Measurements from ENCODE around the gene PCDH11Y.
"Not testable (repeated sequence)": the region's sequence is repeated elsewhere in the genome, so short reads cannot be mapped to it uniquely, and the experiment has no call there.

The PCDH11Y gene, protein sequence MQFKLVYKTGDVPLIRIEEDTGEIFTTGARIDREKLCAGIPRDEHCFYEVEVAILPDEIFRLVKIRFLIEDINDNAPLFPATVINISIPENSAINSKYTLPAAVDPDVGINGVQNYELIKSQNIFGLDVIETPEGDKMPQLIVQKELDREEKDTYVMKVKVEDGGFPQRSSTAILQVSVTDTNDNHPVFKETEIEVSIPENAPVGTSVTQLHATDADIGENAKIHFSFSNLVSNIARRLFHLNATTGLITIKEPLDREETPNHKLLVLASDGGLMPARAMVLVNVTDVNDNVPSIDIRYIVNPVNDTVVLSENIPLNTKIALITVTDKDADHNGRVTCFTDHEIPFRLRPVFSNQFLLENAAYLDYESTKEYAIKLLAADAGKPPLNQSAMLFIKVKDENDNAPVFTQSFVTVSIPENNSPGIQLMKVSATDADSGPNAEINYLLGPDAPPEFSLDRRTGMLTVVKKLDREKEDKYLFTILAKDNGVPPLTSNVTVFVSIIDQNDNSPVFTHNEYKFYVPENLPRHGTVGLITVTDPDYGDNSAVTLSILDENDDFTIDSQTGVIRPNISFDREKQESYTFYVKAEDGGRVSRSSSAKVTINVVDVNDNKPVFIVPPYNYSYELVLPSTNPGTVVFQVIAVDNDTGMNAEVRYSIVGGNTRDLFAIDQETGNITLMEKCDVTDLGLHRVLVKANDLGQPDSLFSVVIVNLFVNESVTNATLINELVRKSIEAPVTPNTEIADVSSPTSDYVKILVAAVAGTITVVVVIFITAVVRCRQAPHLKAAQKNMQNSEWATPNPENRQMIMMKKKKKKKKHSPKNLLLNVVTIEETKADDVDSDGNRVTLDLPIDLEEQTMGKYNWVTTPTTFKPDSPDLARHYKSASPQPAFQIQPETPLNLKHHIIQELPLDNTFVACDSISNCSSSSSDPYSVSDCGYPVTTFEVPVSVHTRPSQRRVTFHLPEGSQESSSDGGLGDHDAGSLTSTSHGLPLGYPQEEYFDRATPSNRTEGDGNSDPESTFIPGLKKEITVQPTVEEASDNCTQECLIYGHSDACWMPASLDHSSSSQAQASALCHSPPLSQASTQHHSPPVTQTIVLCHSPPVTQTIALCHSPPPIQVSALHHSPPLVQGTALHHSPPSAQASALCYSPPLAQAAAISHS (N-terminal part only)

DNA sequence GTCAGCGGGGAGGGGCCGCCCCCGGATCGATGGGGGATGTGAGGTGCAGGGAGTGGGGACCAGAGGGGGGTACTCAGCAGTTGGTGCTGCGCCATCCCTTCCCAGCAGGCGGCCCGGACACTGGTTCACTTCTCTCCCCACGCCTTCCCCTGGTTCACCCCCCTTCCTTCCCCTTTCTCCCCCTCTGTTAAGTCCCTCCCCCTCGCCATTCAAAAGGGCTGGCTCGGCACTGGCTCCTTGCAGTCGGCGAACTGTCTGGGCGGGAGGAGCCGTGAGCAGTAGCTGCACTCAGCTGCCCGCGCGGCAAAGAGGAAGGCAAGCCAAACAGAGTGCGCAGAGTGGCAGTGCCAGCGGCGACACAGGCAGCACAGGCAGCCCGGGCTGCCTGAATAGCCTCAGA is at the start of gene PCDH11Y:
Gene PCDH11Y, plus strand, starts transcription at position 240 of the 400 bp plus-strand sequence. CDS start 56,804 bp downstream, outside the sequence.
- DNase-seq: not testable (repeated sequence)

DNA sequence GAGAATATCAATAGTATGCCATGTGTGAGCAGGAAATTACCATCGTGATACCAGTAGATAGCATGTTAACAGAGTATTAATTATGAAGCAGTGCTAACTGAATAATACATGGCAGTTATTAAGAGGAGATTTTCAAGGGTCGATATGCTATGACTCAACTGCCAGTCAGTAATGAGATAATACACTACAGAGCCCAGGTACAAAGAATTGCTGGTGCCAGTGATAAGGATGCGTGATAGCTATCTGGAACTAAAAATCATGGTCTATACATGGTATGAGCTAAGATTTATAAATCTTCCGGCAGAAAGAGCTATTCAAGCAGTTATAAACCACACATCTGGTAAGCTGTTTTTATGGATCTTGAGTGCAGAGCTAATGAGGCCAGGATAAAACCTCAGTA is 32.2 kb upstream of the PCDH11Y start:
- DNase-seq: not testable (repeated sequence)

DNA sequence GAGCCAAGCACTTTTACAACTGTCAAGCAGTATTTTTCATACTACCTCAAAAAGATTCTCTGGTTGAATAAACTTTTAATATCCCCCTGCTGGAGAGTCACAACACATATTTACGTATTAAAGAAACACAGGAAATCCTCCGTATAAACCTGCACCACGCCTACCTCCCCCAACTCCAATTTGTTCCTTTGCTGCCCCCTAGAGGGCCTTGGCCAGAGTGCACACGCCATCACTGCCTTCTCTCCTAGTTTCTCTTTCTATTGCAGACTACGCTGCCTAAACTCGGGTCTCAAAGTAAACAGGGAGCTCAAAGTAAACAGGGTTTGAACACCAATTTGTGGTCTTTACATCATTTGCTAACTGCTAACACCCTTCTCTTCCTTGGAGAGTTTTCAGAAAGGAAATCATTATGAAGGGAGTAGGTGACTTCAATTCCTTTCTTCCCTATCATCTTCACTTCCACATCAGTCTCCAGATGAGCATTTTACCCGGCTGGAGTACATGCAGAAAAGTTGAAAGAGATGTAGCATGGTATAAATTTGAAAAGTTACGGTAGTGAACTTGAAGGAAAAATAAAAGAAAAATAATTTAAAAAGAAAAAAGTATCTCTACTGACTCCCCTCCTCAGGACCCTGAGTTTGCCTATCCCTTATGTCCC is 8.2 kb upstream of the PCDH11Y start:
- not testable (repeated sequence) for DNase-seq

DNA sequence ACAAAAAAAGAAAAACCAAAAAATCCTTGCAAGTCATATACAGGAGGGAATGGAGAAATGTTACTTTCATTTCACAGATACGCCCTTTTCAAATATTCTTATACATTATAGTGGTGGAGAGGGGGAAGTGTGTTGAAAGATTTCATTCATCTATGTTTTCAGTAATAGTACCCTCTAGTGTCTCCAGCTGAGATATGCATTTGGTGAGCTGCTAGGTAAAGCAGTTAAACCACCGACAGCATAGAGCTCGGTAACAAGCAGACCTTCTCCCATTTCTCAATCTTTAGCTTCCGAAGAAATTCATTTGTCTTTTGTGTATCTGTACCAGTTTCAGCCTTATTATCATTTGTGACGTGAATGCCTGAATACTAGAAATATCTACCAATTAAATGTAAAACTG is 5.2 kb upstream of the PCDH11Y start:
- not testable (repeated sequence) for DNase-seq

DNA sequence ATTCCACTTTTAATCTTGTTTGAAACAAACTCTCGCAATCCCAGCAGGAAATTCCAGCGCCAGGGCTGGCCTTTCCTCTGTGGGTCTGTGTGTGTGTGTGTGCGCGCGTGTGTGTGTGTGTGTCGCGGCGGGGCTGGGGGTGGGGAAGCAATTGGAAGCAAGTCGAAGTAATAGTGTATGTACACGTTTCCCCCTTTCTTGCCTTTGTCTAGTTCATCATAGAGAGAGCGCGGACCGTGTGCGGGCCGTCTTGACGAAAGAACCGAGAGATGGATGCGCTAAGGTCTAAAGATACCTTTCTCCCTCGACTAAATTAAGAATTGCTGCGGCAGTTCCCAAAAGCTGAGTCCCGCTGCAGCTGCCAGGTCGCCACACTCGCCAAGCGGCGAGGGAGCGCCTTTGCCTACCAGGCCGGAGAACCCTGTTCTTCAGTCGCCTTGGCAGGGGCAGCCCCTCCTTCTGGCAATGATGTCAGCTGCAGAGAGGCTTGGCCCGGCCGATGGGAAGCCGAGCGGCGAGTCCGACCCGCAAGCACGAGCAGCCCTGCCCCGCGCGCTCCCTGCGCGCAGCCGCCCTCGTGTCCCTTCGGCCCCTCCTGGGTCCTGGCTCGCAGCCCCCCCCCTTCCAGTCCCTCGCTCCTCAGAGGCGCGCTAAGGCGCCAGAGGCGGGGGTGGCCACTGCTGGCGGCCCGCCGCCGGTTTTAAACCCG is 2.5 kb downstream of the PCDH11Y start:
- not testable (repeated sequence) for DNase-seq

DNA sequence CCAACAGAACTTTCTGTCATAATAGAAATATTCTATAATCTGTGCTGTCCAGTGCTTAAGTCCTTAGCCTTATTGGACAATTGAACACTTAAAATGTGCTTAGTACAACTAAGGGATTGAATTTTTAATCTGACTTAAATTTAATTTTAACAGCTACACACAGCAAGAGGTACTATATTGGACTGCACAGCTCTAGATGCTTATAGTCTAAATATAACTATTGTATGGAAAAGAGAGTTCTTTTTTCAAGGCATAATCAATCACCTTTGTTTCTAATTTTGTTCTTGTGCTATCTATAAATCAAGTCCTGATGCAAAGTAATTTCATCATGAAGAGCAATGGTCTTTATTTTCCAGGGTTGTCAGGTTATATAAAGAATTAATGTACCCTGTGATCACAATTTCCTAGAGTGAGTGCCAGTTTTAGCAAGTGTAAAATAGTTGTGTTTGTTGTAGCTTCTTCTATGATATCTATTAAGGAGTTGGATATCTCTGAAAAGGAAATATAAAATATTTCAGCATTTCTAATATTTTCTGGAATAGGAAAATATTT is 39.0 kb downstream of the PCDH11Y start:
- DNase-seq: not testable (repeated sequence)

DNA sequence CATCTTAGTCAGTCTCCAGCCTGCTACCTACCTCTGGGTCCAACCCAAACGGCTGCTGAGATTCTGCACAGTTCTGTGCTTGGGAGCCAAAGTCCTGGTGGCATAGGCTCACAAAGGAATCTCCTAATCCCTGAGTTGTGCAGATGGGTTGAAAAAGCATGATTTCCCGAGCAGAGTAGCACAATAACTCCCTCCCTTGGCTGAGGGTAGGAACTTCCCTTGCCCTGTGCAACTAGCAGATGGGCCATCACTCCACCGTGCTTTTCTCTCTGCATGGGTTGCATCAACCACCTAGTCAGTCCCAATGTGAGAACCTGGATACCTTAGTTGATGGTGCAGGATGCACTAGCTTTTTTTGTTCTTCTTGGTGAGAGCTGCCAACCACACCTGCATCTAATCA is 82.9 kb downstream of the PCDH11Y start:
- DNase-seq: not testable (repeated sequence)

DNA sequence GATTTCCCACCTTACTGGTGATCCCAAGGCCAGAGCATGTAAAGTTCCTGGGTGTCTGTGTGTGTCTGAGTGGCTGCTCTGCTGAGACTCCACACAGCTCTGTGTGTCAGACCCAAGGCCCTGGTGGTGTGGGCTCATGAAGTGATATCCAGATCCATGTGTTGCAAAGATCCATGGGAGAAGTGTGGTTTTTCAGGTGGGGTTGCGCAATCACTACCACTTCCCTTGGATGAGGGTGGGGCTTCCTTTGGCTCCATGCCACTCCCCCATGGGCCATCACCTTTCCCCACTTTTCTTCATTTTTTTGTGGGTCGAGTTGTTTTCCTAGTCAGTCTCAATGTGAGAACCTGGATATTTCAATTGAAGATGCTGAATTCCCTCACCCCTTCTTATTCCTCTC is 182.9 kb downstream of the PCDH11Y start:
- not testable (repeated sequence) for DNase-seq

DNA sequence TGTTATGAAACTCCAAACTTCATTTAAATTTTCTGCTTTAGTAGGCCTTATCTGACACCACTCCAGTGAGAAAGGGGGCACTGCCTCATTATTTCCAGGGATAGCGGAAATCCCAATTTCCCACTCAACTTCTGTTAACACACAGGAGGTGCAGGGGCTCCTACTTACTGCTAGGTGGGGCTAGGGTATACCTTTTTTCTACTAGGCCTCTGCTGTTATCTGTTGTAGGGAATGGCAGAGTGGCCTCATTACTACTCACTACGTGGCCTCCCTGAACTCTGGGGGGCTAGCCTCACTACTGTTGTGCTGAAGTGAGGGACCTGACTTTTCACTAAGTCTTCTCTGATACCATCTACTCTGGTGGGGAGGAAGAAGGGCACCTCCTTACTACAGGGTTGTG is 215.0 kb downstream of the PCDH11Y start:
- not testable (repeated sequence) for DNase-seq

DNA sequence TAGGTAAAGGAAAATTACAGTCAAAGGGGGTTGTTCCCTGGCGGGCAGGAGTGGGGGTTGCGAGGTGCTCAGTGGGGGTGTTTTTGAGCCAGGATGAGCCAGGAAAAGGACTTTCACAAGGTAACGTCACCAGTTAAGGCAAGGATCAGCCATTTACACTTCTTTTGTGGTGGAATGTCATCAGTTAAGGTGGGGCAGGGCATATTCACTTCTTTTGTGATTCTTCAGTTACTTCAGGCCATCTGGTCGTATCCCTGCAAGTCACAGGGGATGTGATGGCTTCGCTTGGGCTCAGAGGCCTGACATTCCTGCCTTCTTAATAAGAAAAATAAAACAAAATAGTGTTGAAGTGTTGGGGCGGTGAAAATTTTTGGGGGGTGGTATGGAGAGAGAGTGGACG is 324.8 kb downstream of the PCDH11Y start:
- not testable (repeated sequence) for DNase-seq

DNA sequence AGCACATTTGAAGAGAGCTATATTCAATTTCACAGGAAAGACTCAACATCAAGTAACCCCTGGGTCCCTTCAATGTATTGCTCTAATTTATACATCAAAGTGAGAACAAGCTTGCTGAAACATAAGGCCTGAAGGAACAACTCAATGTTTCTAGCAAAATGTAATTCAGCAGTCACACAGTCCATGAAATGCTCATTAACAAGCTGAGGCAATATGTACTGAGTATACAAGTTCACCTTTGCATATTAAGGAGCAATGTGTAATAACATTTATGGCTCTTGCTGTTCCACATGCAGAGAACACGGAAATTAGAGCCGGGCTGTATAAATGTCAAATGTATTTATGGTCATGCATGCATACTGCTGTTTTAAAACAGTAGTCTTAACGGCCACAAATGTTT is 342.1 kb downstream of the PCDH11Y start:
- not testable (repeated sequence) for DNase-seq

DNA sequence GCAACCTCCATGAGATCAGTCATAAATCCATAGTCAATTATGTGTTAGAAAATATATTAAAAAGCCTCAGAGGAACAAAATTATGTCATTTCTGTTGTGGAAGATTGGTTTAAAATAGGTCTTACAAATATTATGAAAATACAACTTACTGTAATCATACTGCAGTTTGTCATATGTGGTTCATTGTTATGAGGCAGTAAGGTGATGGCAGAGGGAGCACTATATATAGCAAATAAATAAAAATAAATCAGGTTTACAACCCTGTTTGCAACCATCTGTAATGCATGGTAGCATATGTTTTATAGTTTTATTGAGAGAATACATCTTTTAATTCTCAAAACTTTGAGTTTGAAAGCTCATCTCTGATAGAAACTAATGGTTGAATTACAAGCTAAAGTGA is 543.6 kb downstream of the PCDH11Y start:
- DNase-seq: not testable (repeated sequence)

DNA sequence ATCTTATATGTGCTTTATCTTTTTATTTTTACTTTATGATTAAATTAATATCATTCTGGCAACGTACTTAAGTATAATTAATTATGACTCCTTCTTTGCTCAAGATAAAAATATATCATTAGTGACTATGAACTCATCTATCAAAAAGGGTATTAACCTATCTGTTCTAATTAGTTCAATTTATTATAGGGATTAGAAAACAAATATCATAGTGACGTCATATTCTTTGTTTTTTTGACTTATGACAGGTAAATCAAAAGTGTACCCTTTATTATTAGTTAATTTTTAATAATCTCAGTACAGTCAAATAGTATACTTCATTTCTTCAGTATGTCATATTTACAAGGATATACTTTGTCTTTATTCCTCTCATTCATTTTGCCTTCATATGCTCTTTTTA is 638.5 kb downstream of the PCDH11Y start:
- DNase-seq: not testable (repeated sequence)

DNA sequence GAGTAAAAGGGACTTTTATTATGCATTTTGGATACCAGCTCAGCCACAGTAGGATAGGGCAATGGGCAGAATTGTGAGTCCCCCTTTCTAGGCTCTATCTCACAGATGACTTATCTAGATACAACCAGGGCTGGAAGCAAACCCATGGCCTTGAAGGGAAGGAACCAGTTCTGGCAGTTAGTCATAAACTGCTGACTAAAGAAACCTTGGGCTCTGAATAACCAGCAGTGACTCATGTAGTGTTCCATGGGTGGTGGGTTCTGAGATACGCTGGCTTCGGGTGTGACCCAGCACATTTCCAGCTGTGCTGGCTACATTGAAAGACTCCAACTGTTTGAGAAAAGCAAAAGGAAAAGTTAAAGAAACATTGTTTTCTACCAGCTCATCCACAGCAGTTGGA is 679.2 kb downstream of the PCDH11Y start:
- not testable (repeated sequence) for DNase-seq

DNA sequence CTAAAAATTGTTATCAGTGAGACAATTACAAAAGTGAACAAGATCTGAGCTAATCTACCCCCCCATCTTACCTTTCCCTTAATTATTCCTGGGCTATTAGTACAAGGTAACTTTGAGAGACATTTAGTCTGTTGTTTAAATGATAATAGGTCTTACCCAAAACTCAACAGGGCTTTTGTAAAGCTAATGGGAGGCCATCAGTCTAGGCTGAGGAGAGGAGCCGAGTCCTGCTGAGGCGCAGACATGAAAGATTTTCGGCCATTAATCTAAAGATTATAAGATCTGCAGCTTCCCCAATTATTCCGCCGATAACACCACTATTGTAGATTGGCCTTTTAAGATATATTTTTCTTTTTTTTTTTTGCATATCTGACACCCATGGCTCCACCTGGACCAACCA is 708.6 kb downstream of the PCDH11Y start:
- not testable (repeated sequence) for DNase-seq

DNA sequence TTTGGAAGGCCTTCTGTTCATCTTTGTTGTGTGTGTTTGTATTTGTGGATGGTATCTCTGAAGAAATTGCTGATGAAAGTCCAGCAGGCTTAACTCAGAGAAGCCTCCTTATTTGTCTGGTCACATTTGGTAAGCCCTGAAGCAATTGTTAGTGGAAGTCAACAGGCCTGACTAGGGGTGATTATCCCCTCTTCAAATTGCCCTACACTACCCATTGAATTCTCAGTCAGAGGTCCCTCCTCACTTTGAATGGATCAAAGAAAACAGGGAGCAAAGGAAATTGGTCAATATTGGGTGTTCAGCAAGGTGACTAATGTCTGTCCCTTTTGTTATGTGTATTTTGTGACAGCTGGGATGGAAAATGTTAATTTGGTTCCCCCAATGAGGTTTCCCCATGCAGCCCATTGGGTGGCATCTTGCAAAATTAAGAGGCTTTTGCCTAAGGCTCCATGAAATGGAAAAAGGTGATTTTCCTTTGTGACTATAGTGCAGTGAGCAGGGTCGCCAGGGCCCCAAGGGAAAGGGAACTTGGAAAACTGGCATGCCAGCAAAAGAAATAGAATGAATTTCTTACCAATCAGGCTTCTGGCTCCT is 709.8 kb downstream of the PCDH11Y start:
- DNase-seq: not testable (repeated sequence)

DNA sequence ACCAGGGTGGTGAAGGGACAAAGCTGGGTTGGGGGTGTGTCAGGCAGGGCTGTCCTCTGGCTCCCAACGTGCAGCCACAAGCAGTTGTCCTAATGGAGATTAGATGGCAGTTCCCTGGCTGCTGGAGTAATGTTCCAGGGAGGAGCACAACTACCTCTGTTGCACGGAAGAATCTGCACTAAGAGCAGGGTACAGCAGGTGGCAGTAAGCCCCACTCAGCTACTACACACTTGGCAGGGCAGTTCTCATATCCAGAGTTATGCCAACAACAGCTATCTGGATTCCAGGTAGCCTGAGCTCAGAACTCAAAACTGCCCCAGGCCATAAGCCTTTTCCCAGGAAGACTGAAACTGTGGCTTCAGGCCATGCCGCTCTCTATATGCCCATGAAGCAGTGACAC is 761.3 kb downstream of the PCDH11Y start:
- DNase-seq: not testable (repeated sequence)

DNA sequence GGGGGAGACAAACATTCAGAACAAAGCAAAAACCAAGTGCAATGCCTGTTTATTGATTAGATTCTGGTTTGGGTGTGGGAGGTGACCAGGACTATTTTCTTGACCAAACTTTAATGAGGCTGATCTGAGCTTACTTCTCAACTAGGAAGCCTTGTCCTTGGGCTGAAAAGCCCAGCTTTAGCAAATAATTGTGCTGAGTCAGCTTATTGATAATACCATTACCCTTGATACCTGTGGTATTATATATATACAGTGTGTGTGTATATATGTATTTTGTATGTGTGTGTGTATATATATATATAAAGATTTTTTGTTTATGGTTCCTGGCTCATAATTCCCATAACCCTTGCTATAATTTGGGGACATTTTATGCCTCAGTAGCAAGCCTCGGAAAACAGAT is 776.4 kb downstream of the PCDH11Y start:
- DNase-seq: not testable (repeated sequence)
